A673 (cell line): ENCODE measurements around the gene PID1. TPM values are rescaled to one million over a fixed set of nuclear protein-coding genes. Genes with fewer than 3 reads are reported as not detected.

Experiments
- BruUV-seq: library from RNA; stranded (reverse); fragments of 400-500 nt; replicated peaks from 2 replicates; lab custom pipeline; 2021; lab: Mats Ljungman, UMichigan
- CTCF ChIA-PET: fragments of 300-600 bp; sonication (Branson Sonifier 250); formaldehyde crosslinking; loops from one replicate; lab custom pipeline; 2022; ENCODE audit warnings: antibody characterized with exemption; lab: Charles Lee
- POLR2A ChIA-PET: fragments of 300-600 bp; sonication (Branson Sonifier 250); formaldehyde crosslinking; loops from one replicate; lab custom pipeline; 2022; ENCODE audit warnings: antibody characterized with exemption; ENCODE audit not compliant: low non-redundant PET; lab: Charles Lee
- DNase-seq: peaks from one replicate; pipeline ENCODE4 v3.0.0-alpha.2; 2015; ENCODE audit warnings: low spot score
- H3K27ac ChIP-seq: fragments of 200-600 bp; sonication (generic); 2 replicates; pipeline ENCODE4 v1.5.1; 2016; ENCODE audit warnings: mixed run types, low read depth, mild to moderate bottlenecking, mixed read lengths, antibody characterized with exemption, low read length; ENCODE audit not compliant: poor library complexity, severe bottlenecking
- H3K27me3 ChIP-seq: fragments of 200-600 bp; sonication (generic); replicated peaks from 2 replicates; pipeline ENCODE4 v1.6.1; 2017; ENCODE audit warnings: mixed run types, low read depth, mild to moderate bottlenecking, mixed read lengths, antibody characterized with exemption, low read length; ENCODE audit not compliant: insufficient read depth, poor library complexity
- H3K36me3 ChIP-seq: fragments of 200-600 bp; sonication (generic); 2 replicates; pipeline ENCODE4 v1.6.1; 2016; ENCODE audit warnings: mixed run types, mild to moderate bottlenecking, mixed read lengths, antibody characterized with exemption, low read length; ENCODE audit not compliant: insufficient read depth, poor library complexity, severe bottlenecking
- H3K4me1 ChIP-seq: fragments of 200-600 bp; sonication (generic); 2 replicates; pipeline ENCODE4 v1.6.1; 2017; ENCODE audit warnings: mixed run types, mild to moderate bottlenecking, mixed read lengths, antibody characterized with exemption, low read length; ENCODE audit not compliant: insufficient read depth, poor library complexity, severe bottlenecking
- H3K4me3 ChIP-seq: fragments of 200-600 bp; sonication (generic); 2 replicates; pipeline ENCODE4 v1.5.1; 2016; ENCODE audit warnings: low read depth, mixed run types, mild to moderate bottlenecking, mixed read lengths, low read length; ENCODE audit not compliant: poor library complexity, severe bottlenecking
- H3K9me3 ChIP-seq: fragments of 200-600 bp; sonication (generic); 2 replicates; pipeline ENCODE4 v1.6.1; 2016; ENCODE audit warnings: mixed run types, low read depth, mild to moderate bottlenecking, mixed read lengths, antibody characterized with exemption, low read length; ENCODE audit not compliant: poor library complexity, severe bottlenecking
- EZH2 ChIP-seq: fragments of 200-600 bp; sonication (generic); IDR thresholded peaks from 2 replicates; pipeline ENCODE4 v1.6.1; 2017; ENCODE audit warnings: borderline replicate concordance, low read depth, mild to moderate bottlenecking, mixed read lengths, antibody characterized with exemption, low read length; ENCODE audit not compliant: poor library complexity, severe bottlenecking
- intact Hi-C: fragments of 100-400 bp; cut with micrococcal nuclease; formaldehyde crosslinking; loops from one replicate; pipeline ENCODE4 v1.10.0; 2022; ENCODE audit not compliant: unreplicated experiment
- total RNA-seq: library from RNA; stranded (reverse); gene quantifications from 2 replicates; pipeline ENCODE4 v1.2.3, GENCODE V29; 2021
- TF ChIP-seq, protein P1 (sequence below): fragments of 300-800, 200-600 bp; sonication (generic); conservative IDR thresholded peaks from 2 replicates; pipeline ENCODE4 v1.5.1; 2017; ENCODE audit warnings: low read depth, mild to moderate bottlenecking, antibody characterized with exemption, low read length, moderate library complexity, mixed read lengths

Gene PID1
- total RNA-seq, 1 experiment from 2014 or later = 1.5 TPM

GRCh38 chr2:229118336-229118735 is 152.8 kb downstream of the PID1 start:
- Histone ChIP-seq H3K27ac (no peak overlapping the region), H3K27me3 (no peaks in the 10 kb centered on the region), H3K9me3 (peaks cover 6% of the 10 kb centered on the region), H3K4me3 (no peak overlapping the region), H3K4me1 (no peaks in the 10 kb centered on the region), H3K36me3 (no peaks in the 10 kb centered on the region)
- BruUV-seq = no TSS peak
- DNase-seq = no peak
- intact Hi-C loops = no loop called here
- no peak for TF ChIP-seq EZH2
- TF ChIP-seq, protein P1, sequence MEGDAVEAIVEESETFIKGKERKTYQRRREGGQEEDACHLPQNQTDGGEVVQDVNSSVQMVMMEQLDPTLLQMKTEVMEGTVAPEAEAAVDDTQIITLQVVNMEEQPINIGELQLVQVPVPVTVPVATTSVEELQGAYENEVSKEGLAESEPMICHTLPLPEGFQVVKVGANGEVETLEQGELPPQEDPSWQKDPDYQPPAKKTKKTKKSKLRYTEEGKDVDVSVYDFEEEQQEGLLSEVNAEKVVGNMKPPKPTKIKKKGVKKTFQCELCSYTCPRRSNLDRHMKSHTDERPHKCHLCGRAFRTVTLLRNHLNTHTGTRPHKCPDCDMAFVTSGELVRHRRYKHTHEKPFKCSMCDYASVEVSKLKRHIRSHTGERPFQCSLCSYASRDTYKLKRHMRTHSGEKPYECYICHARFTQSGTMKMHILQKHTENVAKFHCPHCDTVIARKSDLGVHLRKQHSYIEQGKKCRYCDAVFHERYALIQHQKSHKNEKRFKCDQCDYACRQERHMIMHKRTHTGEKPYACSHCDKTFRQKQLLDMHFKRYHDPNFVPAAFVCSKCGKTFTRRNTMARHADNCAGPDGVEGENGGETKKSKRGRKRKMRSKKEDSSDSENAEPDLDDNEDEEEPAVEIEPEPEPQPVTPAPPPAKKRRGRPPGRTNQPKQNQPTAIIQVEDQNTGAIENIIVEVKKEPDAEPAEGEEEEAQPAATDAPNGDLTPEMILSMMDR = no peak
- POLR2A ChIA-PET = no interaction called here
- CTCF ChIA-PET = no interaction called here

DNA sequence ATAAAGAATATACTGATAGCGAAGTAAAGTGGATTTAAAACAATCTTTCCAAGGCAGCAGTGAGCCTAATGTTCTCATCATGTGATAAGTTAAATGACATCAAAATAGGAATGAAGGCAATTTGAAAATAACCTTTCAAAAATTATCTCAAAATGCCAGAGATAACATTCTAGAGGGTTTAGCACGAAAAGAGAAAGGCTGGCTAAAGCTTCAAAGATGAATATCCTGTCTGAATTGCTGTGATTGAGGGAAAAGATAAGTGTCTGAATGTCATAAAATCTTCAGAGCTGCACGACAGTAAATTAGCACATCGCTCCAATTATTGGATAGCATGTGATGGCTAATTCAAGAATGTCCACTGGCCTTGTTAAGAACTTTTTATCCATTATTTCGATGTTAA is 159.3 kb downstream of the PID1 start:
- intact Hi-C loops = no loop called here
- Histone ChIP-seq H3K36me3 (no peaks in the 10 kb centered on the region), H3K27ac (no peak overlapping the region), H3K4me1 (no peaks in the 10 kb centered on the region), H3K27me3 (no peaks in the 10 kb centered on the region), H3K4me3 (no peak overlapping the region), H3K9me3 (no peaks in the 10 kb centered on the region)
- CTCF ChIA-PET = no interaction called here
- no TSS peak for BruUV-seq
- TF ChIP-seq, protein P1 = no peak
- no peak for TF ChIP-seq EZH2
- no peak for DNase-seq
- POLR2A ChIA-PET = no interaction called here

GRCh38 chr2:229109195-229109594 is 161.9 kb downstream of the PID1 start:
- no peak for DNase-seq
- no peaks in the 10 kb centered on the region for H3K4me1 ChIP-seq
- ChIA-PET POLR2A (no interaction called here), CTCF (no interaction called here)
- H3K4me3 ChIP-seq = no peak overlapping the region
- intact Hi-C loops = no loop called here
- no peaks in the 10 kb centered on the region for H3K27me3 ChIP-seq
- no peak overlapping the region for H3K27ac ChIP-seq
- H3K9me3 ChIP-seq = no peaks in the 10 kb centered on the region
- no TSS peak for BruUV-seq
- no peak for TF ChIP-seq EZH2
- TF ChIP-seq, protein P1 = no peak
- no peaks in the 10 kb centered on the region for H3K36me3 ChIP-seq
